HG02798 (cell line): ENCODE results near the gene KCNQ1.

Source experiments
- ATAC-seq: cut with Tn5 transposase; IDR thresholded peaks from one replicate; pipeline ENCODE4 v1.9.1; 2021; ENCODE audit warnings: mild to moderate bottlenecking; ENCODE audit not compliant: unreplicated experiment, poor library complexity

KCNQ1 gene

DNA sequence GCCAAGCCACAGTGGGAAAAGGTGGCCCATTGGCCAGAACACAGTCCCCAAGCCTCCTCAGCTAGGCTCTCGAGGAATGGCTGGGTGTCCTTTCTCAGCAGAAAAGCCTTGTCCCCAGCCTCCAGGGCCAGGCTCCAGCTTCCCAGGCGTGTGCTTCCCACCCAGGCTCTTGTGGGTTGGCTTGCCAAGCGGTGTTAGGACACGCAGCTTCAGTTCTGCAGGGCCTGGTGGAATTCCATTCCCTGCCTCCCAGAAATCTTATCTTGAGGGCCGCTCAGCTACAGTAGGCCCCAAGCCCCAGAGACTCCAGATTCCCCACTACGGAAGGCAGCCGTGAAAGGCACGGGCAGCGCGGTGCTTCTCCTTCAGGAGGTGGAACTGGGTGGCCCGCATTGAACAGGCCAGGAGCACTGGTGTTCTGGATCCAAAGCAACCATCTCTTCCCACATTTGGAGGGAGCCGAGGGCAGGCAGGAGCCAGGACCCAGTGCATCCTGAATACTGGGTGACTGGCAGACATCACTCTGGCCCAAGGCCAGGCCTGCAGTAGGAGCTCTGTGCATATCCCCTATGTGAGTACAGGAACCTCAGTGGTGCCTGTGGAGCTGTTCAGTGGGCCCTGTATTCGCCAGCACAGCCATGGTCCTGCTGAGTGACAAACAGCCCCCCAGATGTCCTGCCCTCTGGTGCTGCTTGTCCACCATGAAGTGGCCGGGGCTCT, 271.7 kb downstream of the KCNQ1 start:
- ATAC-seq, result no peak

DNA sequence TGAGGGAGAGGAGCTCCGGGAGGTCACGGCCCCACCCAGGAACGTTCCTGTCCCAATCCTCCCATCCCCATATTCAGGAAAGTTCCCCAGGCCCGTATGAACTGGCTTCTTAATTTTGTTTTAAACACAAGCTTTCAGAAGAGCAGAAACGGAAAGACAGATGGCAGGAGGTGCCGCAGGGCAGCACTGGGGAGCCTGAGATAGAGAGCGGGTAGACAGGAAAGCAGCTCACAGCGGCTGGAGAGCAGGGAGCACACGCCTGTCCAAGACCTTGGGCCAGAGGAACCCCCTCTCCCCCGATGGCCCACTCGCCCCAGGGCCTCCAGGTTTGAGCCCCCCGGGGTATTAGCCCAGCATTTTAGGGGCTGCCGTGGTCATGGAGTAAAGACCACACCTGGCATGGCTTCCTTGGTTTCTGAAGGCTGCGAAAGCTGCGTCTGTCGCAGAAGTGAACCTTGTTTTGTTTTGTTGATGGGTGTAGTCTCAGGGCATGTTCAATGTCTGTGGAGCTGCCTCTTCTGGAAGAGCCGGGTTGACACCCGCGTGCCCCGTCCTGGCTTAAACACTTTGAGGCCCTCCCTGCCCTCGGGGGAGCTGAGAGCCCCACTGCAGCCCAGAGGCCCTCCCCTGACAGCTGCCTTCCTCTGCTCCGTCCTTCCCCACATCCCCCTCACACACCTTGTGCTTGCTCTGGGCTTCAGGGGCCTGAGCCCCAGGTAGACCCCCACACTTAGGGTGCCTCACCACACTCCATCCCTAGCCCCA, 272.9 kb downstream of the KCNQ1 start:
- ATAC-seq, result no peak

GRCh38 chr11:2718817-2719438, 274.1 kb downstream of the KCNQ1 start:
- no peak for ATAC-seq

GRCh38 chr11:2719831-2720590, 275.2 kb downstream of the KCNQ1 start:
- no peak for ATAC-seq

DNA sequence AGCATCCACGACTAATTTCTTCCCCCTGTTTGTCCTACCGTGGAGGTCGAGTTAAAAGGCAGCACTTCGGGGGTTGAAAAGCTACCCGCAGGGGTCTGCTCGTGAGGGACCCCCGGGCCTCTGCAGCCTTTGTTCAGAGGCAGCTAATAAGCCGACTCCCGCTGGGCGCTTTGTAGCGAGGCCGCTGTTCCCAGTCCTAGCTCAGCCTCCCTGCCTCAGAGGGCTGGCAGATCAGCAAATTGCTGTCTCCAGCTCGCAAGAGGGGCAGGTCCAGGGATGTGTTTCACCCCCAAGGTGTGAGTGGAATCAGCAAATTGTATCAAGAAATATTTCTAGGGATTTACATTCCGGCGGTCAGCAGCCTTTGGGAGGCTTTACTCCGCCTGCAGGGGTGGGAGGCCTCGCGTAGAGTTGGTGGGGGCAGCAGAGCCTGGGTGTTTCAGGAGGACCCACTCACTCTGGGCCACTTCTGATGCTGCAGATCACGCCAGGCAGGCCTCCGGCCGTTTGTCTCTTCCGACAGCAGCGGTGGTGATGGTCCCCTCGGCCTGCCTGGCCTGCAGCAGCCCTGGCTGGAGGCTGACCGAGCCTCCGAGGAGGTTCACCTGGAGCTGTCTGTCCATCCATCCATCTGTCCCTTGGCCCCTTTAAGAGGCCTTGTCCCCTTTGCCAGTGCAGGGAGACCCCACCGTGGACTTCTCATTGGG, 276.6 kb downstream of the KCNQ1 start:
- ATAC-seq, result no peak

- no peak for ATAC-seq
Measured at GRCh38 chr11:2722955-2723354, 278.1 kb downstream of the KCNQ1 start.

DNA sequence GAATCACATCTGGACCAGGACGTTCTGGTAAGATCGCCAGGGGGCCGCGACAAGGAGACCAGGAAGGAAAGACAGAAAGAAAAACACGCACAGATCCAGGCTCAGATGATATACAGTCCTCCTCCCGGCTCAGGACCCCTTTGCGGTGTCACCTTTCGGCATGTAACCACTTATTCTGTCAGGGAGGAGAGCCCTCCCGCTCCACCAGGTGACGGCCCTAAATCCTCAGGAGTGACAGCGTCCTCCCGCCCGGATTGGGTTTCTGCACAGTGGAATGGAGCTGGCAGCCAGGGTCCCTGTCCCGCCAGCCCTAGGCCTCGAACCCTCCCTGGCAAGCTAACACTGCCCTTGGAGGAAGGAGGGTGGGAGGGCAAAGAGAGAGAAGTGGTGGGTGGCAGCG, 279.3 kb downstream of the KCNQ1 start:
- no peak for ATAC-seq

DNA sequence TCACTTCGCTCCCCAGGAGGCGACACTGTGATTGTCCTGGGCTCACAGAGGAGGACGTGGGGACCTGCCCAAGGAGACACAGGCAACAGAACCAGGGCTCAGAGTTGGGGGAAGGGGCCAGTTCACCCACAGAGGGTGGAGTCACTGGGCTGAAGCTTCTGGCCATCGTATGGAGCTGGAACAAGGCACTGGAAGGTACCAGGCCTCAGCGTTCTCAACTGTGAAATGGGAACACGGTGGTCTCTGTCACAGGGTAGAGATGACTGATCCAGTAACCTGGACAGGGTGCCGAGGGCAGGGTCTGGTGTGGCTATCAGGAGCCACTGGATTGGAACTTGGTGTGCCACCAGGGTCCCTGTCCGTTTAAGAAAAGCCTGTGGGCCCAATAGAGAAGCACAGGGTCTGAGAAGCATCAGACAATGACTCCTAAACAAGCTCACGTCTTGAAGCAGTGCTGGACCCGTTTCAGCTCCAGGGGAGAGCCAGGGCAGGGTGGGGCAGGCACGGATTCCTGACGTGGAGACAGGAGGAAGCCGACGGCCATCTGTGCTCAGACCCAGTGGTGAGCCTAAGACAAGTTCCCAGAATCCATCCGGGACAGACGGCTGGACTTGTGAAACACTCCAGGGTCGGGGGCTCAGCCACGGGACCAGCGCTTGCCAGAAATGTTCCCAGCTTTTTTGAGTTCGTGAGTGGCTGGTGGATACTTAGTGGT, 280.0 kb downstream of the KCNQ1 start:
- ATAC-seq, result no peak

DNA sequence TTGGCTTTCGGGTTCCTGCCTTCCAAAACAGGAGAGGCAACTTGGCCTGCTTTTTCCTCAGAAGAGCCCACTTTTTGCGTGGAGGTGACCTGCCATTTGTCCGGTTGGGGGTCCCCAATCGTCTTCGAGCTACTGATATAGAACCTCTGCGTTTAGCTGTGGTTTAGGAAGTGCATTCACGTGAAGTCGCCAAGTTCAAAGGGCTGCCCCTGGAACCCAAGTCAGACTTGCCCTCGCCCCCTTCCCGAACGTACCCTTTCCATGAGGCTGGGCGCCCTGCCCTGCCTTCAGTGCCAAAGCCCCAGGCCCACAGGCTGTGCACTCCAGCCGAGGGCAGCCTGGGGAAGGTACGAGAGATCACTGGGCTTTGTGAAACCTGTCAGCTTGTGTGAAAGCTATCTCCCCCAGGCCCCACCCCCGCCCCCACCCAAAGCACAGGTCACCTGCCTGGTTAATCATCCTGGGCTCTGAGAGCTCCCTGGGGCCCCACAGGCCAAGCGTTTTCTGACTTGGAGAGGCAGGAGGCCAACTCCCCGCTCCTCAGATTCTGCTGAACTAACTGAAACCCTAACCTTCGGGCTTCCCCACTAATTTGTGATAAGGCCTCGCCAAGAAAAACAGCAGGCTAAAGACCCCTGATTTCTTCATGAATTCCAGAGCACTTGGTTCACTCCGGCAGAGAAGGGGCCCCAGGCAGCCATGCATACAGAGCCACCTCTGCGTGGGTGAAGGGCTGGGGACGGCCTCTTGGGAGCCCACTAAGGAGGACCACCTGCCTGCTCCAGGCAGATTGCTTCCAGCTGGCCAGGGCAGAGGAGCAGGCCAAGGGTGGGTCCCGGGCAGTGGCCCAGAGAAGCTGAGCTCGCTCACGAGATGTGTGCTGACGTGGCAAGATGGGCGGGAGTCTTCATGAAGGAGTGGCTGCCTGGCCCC, 280.8 kb downstream of the KCNQ1 start:
- no peak for ATAC-seq

GRCh38 chr11:2726964-2727363, 282.2 kb downstream of the KCNQ1 start:
- no peak for ATAC-seq

DNA sequence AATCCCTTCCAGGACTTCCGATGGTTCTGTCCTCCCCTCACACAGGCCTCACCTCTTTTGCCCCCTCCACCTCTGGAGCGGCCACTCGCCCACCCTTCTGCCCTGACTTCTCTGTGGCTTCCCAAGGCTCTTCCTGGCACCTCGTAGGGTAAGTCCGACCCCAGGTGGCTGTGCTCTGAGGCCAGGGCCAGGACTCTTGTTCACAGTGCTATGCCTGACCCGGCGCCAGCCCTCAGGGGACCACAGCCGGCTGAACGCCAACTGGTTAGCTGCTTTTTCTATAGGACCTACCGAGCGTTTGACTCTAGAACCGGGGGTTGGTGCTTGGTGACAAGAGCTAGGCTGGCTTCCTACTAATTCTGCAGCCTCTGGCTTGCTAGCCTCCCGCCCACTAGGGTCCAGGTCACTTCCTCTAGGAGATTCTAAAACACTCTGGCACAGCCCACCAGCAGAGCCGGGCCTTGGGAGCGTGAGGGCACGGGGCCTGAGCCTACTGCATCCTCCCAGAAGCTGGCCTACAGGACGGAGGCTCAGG, 283.4 kb downstream of the KCNQ1 start:
- ATAC-seq, result no peak

DNA sequence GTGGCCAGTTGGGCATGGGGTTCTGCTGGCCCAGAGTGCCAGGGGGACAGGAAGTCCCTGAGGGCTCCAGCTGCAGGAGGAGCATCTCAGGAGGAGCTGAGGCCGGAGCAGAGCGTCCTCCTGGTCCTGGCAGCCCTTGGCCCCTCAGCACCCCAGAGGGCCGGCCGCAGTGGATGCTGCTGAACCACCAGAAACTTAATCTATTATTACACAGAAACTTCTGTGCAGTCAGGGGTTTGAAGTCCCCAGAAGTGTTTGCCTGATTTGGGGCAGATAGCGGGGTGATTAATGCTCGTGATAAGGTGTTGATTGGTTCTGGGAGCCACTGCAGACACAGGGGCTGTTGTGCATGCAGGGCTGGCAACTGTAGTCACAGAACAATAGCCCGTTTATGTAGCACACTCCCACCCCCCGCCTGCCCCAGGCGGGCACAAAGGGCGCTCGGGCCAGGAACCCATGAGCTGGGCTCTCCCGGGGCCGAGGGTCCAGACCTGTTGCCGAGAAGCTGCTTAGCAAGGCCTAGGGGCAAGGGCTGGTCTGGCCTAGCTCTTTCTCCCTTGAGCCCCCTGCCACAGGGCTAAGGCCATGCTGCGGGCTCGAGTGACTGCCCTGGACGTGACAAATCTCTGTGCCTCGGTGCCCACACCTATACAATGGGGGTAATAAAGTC, 284.0 kb downstream of the KCNQ1 start:
- no peak for ATAC-seq

DNA sequence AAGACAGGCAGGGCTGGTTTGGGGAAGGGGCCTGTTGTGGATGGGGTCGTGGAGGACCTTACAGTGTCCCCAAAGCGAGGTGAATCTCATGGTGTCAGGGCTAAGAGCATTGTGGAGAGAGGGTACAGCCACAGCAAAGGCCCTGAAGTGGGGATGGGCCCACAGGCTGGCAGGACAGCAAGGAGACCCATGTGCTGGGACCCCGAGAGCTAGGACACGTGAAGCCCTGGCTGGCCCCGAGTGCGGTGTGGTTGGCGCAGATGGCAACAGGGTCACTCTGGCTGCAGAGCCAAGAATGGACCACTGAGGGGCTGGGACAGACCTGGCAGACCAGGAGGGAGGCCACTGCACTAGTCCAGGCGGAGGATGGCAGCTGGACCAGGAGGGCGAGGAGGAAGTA, 285.0 kb downstream of the KCNQ1 start:
- no peak for ATAC-seq

GRCh38 chr11:2730272-2731129, 285.7 kb downstream of the KCNQ1 start:
- no peak for ATAC-seq

DNA sequence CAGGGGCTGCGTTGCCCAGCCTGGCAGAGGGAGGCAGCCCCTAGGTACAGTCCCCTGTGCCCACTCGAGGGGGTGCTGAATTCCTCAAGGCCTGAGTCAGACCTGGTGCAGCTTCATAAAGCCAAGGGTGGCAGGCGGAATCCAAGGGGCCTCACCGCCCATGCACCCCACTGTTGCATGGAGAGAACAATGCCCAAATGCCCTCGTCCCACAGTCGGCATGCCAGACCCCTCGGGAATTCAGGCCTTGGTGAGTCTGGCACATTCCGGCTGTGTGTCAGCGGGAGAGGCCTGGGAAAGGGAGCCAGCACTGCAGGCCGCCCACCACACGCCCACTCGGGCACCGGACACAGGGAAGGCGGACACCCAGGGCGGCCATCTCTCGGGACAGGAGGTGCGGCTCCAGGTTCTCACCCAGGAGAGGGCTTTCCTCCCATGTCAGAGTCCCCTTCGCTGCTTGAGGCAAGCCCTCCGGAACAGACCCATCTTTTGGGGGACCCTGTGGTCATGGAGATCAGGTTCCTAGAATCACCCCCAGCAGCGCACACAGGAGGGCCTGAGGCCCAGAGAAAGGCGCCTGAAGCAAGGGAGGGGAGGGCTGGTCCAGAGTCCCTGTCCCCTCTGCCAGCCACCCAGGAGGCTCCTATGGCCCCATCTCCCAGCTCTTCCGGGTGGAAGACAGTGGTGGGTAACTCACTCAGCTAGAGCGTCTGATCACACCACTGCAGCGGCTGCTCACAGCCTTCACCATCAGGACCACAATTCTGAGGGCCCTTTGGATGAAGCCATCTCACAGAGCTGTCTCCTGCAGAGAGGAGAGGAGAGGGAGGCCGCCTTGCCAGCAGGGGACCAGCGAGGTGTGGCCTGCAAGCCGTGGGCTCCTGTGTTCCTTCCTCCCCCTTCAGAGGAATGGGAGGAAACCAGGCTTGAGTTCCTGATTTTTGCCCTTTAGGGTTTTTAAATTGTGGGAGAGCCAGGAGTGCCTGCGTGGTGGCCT, 286.6 kb downstream of the KCNQ1 start:
- ATAC-seq, result no peak
